Fibroblast of the conjunctiva (primary cell): ENCODE results near the gene USH2A.

Experiments used
- DNase-seq: peaks from one replicate; pipeline ENCODE4 v3.0.0-alpha.2; 2010; ENCODE audit warnings: low read depth

The USH2A gene

DNA sequence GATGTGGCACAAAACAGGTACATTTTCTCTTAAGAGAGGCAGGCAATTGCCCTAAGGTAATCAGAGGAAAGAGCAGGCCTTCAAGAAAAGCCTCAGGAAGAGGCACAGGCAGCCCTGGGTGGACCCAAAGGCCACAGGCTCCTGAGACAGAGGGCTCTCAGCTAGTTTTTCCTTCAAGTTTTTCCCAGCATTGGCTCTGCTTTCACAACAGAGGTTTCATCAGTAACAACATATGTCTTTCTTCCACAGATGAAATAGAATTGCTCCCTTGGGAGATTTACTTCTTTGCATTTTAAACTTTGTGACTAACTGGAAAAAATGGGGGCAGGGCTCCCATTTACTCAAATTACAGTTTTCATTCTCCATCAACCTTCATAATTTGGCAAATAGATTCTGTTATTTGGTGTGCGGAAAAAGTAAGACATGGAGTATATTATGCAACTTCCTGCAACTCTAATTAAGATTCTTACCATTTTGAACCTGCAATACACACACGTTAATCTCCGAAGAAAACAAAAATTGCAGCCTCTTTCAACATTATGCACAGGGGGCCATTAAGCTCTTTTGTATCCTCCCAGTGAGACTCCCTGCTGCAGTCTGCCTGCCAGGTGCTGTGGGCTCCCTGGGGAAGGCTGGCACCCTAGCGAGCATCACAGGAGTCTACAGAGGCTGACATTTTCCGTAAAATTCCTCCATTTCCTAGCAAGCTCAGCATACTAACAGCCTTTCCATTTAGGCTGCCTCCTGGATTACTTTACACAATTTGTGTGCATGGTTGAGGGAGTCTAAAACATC, 282.3 kb downstream of the USH2A start:
- peak; percentile 31 for DNase-seq

DNA sequence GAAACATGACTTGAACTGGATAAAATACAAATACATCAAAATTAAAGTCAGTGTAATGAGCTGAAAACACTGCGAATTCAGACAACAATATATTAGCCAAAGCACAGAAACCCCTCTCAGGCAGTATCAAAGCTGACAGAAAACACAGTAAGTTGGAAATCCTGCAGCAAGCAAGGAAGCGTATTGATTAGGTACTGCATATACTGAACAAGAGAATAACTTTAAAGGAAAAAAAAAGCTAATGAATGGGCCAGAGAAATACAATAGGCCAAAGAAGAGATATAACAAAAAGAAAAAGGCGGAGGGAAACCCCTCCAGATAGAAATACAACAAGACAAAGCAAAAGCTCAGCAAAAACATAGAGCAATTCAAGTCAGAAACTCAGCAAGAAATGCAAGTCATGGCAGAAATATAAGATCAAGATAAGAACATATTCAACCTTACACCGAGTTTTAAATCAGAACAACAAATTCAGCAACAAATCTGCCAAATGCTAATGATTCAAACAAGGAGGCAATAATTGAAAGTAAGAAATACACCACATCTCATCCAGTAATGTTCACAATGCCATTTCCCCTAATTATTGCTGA, 299.0 kb downstream of the USH2A start:
- DNase-seq: no peak

DNA sequence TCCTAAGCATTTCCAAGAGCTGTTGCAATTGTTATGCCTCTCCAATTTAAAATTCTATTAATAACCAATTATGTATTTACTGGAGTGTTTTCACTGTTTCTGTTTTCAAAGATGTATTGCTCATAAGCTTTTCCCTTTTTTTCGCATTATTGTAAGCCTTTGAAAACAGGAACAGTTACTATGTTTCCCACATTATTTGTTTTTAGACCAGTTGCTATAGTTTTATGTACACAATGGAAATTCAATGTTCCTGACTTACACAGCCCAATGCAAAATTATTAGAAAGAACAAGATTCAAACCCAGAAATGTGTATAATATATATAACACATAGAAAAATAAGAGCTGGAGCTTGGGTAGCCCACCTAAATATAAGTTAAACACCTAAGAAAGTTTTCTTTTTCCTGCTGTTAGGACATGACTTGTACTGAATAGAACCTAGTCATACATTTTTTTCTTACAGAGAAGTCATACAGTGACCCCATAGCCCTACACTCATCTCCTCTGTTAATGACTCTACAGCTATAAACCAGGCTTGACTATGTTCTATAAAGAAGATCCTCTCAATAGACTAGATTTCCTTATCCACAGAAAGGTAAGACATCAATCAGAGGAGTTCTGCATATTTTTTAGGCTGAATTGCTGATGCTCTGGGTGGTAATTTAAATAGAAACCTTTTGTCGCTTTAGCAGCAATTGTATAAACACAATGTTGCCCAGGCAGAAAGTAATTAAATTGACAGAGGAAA, 299.6 kb downstream of the USH2A start:
- no peak for DNase-seq

DNA sequence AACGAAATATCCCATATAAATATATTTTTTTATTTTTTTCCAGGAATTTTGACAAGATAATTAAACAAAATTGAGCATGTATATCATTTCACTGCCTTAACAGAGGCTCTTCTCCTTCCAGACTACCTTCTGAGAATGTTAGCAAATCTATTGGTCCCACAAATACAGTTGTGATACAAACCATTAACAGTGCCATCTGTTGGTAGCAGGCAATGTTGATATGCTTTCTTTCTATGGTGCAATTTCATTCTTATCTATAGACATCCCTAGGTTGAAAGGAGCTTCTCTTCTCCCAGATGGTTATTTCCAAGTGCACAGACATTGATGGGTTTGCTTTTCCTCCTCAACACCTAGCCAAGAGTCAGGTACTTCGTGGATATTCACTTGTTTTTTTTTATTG, 303.6 kb downstream of the USH2A start:
- DNase-seq: peak; percentile 22

DNA sequence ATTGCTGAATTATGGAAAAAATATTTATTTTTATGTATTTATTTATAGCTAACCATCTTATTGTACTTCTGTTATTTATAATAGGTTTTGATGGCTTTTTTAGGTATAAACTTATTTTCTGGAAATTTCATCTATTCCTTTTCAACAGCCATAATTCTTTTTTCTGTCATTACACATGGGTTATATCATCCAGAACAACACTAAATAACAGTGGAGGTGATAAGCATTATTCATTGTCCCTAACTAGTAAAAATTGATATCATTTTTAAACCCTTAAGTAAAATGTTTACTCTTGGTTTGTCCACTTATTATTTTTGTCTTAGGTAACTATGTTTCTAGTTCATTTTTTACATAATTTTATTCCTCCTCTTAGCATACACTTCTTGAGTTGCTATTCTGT, 309.1 kb downstream of the USH2A start:
- no peak for DNase-seq

DNA sequence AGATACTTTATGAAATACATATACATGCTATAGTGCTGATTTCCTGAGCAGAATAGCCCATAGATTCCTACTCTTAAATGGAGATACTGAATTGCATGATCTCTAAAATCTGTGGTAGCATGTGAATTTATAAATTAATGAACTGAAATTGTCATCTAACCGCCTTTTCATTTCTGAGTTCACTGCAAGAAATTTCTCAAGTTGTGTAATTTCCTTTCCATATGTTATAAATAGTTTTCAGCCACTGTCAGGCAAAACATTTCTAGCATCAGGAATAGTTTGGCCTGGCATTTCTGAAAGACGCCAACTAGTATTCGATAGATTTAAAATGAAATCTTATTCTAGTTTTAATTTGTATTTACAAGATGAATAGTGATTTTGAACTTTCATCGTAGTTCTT, 310.1 kb downstream of the USH2A start:
- DNase-seq: no peak

DNA sequence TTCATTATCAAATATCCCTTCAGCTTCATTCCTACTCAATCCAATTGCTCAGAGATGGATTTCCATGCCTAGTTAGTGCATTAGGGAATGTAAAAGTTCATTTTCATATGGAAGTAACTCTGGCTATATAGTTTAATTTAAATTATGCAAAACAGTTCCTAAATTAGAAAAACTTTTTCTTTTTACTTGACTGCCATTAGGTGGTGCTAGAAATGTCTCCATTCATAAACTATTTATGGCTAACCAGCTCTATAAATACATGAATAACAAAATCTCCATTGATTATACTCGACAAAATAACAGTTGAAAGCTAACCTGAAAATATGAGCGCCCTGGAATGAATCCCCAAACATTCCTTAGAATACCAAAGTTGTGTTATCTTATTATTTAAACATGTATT, 311.4 kb downstream of the USH2A start:
- DNase-seq: no peak

DNA sequence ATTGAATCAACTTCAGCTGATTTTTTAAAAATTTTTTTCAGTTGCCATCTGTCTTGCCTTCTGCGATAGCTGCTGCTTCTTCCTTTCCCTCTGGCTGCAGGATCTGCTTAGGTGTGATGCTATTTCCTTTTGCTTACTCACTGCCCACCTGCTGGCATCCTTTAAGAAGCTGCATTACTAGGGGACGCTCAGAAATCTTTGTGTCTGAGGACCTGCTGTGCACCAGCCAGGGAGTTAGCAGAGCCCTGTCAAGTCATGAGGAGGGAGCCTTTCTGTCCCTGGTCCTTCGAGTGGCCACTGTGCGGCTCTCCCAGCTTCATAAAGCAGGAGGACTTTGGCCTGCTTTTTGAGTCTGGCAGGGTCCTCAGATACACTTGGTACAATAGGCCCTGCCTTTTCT, 327.8 kb downstream of the USH2A start:
- no peak for DNase-seq

DNA sequence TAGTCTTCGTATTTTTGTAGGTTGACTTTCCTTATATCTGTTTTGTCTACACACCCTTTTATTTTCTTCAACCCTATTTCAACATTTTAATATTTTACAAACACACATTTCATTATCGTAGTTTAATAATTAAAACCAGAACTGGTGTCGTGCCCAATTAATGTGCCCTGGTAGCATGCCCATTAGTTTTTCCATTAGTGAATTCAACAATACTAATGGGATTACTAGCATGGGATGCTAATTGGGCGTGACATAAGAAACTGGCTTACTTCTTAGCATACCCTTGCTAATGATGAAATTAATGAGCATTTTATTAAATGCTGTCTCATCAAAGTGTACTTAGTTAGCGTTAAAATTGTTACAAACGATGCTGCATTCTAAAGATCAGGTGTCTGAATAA, 332.7 kb downstream of the USH2A start:
- no peak for DNase-seq

DNA sequence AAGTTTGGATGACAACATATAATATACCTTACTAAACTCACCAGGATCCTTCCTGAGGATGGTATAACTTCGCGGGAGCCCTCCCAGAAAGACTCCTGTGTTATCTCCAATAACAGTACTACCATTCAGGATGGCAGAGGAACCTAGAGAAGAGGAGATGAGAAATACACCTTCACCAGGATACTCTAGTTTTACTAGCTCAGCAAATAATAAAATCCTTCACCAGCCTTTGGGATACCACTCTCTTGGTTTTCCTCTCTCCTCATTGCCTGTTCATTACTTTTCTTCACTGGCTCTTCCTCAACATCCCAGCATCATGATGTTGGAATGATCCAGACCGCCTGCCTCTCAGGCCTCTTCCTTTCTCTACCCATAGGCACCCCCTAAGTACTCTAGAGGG, 336.6 kb downstream of the USH2A start:
- no peak for DNase-seq

DNA sequence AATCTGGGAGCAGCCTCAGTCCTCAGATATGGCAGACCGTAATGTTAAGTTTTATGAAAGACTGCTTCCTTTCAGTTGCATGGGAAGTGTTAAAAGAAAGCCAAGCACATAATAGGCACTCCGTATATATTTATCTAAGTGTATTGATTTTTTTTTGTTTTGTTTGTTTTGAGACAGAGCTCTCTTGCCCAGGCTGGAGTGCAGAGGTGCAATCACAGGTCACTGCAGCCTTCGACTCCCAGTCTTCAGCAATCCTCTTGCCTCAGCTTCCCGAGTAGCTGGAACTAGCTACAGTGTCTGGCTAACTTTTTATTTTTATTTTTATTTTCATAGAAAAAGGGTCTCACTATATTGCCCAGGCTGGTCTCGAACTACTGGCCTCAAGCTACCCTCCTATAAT, 341.8 kb downstream of the USH2A start:
- DNase-seq: no peak

DNA sequence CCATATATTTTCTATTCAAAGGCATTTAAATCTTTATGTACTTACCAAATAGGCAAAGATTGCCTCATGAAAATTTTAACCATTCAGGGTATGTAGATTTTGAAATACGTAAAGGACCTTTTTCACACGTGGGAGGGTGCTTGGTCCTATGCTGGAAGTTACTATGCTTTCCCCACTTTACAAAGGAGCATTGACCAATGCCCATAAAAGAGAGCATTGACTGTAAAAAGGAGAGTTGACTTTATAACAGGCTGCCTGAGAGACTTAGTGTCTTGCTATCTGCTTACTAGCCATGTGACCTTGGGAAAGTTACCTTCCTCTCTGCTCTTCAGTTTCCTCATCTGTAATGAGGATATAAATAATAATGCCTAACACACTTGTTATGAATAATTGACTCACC, 346.5 kb downstream of the USH2A start:
- DNase-seq: no peak

DNA sequence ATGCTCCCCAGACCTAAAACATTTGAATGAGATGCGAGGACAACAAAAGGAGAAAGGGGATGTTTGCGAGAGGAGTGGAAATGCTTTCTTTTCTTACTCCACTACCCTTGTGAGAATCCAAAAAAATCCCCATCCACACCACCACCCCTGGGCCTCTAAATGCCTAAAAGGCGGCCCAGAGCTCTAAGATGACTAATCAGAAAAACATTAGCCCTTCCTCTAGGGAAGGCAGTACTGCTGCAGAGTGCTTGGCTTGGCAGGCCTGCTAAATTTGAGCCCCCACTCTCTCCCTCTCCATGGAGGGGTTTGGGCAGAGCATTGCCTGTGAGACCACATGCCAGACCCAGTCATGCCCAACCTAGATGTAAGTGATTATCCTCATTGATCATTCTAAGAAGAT, 347.9 kb downstream of the USH2A start:
- DNase-seq: no peak

DNA sequence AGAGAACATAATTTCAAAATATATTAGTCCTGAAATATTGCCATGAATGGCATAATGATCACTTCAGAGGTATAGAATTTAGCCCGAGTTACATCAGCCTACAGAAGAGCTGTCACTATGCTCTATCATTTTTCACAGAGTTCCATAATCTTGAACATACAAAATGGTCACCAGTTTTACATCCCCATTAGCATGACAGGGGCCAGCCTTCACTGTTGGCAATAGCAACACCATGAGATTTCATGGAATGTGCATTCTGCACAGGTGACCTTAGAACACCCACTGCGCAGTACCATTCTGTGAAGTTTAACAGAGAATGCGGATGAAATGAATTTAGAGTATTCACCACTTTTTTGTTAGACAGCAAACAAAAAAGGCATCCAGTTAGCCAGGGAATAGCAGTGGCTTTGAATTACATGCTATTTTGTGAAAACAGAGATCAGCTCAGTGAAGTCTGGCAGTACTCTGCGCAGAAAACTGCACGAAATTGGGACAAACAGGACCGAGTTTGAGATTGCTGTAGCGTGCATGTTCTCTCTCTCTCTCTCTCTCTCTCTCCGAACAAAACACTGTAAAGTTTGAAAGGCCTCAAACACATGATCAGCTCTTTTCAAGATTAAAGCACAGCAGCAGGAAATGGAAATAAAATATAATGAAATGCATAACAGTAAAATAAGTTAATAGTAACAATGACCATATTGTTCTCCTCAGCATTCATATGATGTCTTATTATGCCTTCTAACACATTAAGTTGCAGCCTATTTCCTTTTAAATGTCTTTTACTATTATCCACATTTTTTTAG, 349.3 kb downstream of the USH2A start:
- DNase-seq: no peak

DNA sequence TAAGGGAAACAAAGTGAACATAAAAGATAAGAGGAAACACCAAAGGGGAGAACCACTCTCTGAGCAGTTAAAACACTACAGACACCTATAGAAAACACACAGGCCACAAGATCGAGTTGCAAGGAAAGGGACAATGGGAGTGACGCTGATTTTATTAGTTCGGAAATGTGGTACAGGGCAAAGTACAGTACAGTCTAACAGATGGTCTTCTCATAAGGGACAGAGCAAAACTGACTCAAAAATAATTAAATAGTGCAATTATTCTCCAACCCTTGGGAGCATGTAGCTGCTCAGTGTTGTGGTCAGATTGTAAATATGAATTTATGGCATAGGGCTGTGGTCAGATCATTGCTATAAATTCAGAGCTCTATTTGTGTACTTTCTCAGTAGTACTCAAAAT, 352.0 kb downstream of the USH2A start:
- DNase-seq: no peak

DNA sequence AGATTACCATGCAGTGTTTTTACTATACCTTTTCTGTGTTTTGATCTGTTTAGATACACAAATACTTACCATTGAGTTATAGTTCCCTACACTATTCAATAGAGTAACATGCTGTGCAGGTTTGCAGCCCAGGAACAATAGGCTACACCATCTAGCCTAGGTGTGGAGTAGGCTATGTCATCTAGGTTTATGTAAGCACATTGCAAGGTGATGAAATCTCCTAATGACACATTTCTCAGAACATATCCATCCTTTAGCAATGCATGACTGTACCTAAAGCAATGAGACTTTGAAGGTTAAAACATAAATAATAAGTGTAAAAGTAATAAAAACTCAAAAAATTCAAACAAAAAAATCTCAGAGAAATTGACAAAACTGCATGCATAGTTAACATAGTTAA, 358.6 kb downstream of the USH2A start:
- no peak for DNase-seq

DNA sequence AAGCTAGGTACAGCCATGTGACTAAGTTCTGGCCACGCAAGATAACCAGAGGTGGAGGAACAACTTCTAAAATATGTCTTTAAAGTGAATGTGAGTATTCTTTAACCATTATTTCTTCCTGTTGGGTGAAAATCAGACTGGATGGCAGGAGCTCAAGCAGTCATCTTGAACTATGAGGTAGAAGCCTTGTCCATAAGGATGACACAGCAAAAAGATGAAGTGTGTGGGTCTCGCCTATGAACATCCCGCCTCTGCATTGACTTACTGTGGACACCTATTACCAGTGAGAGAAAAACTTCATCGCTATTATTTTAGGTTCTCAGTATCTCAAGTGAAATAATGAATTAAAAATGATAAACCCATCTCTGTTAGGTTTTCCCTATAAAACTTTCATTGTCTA, 365.3 kb downstream of the USH2A start:
- no peak for DNase-seq

DNA sequence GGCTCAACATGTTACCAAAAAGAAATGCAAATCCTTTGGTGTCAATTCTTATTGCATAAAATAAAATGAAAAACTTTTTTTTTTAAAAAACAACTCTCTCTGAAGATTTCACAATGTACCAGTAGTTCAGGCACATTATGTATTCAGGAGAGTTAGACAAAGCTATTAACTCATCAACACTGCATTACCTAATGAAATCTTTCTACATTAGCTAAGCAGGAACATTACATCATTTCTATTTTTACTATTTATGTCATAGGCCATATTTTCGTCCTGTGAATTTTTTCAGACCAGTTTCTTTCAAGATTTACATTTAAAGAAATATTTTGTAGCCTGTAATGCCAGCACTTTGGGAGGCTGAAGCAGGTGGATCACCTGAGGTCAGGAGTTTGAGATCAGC, 366.2 kb downstream of the USH2A start:
- DNase-seq: no peak

DNA sequence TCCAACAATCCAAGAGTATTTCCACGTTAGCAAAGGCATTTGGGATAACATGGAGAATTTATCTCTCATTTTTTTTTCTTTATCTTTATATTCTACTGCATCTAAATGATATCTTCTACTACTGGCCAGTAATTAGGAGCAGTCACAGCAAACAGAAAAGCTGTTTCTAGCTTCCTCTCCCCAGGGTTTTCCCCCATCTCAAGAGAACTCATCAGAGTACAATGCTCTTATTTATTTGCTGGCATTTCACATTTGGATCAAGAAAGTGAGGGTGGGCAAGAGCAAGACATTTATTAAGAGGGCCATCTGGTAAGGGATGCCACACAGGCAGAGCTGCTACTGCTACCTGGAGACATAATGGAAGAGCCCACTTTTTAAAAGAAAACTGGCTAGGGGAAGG, 368.2 kb downstream of the USH2A start:
- DNase-seq: no peak

DNA sequence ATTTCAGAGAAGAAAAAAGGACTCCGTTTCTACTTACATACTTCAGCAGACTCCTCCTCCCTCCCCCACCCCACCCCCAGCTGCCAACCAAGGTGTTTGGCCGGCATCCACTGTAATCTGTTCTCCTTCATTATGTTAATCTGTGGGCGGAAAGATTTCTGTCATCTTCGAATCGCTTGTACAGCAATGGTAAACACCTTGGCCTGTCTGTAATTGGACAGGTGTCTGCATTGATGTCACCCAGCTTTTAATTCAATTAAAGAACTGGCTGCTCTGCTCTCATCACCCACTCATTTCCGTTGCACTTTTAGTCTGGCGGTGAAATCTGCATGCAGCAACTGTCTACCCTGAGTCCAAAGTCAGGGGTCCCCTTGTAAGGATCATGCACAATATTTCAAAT, 368.6 kb downstream of the USH2A start:
- DNase-seq: no peak

DNA sequence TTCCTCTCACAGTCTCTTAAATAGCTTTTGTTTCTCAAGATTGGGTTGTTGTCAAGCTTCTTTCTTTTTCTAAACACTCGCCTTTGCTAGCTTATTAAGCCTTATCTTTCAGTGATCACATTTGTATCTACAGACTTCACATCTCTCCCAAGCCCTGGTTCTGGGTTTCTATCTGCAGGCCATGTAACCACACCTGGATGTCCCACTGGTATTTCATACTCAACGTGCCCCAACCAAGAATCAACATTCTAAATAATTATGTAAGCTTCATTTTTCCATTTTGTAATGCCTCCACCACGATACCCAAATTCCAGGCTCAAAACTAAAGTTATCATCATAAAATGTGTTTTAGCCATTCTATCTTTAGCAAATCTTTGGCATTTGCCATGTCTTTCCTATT, 372.2 kb downstream of the USH2A start:
- no peak for DNase-seq

DNA sequence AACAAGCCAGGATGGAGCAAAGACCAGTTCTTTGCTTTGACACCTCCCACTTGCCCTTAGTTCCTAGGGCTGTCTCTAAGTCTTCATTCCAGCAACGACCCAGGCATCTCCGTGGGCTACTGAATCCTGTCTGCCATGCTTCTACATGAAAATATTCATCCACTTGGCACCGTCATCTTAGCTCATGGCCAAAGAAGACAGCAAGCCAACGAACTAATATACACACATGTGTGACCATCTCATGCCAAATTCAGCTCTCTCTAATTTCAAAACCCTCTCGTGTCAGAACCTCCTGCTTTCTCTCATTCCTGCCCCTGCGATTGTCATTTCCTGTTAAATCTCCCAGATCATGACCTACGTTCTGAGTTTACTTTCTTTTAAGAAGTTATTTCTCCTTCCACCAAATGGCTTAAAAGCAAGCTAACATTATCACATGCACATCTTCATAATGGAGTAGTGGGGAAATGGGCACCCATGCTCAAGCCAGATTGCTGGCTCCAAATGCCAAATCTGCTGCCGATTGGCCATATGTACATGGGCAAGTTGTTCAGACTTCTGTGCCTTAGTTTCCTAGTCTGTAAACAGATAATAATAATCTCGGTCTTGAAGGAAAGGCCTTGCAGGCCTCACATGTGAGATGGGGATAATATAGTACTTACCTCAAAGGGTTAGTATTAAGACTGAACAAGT, 373.4 kb downstream of the USH2A start:
- no peak for DNase-seq
